Measurements from ENCODE around the gene DLL3.

GRCh38 chr19:39467941-39468340 is 30.8 kb upstream of the DLL3 start:
- TF ChIP-seq CTCF (IDR thresholded peaks at IDR 0.05 in 4 of 5, conservative IDR thresholded peaks at IDR 0.05 in 1 of 5) (no peak), POLR2A (IDR thresholded peaks at IDR 0.05) (no peak)
